Spinal cord (tissue), 10 donors: ENCODE data around the gene SRSF2. TPM values are rescaled to one million over a fixed set of nuclear protein-coding genes. Genes with fewer than 3 reads are reported as not detected.

Experiments
- DNase-seq, 6 donors: peaks; one replicate each; pipeline versions ENCODE4 v3.0.0 to v3.0.0-alpha.2; 2013 to 2015; ENCODE audit warnings: low spot score in 6 of 6, low read depth in 4 of 6
- H3K27ac ChIP-seq: one replicate; pipeline ENCODE4 v1.5.1; 2013; ENCODE audit warnings: low read depth, low read length, control low read depth
- H3K27me3 ChIP-seq: one replicate; pipeline ENCODE4 v1.6.1; 2013; ENCODE audit warnings: low read length; ENCODE audit not compliant: control insufficient read depth, insufficient read depth
- H3K36me3 ChIP-seq: one replicate; pipeline ENCODE4 v1.6.1; 2013; ENCODE audit warnings: low read length; ENCODE audit not compliant: control insufficient read depth, insufficient read depth
- H3K4me1 ChIP-seq: one replicate; pipeline ENCODE4 v1.6.1; 2013; ENCODE audit warnings: low read length; ENCODE audit not compliant: control insufficient read depth, insufficient read depth
- H3K4me3 ChIP-seq: one replicate; pipeline ENCODE4 v1.5.1; 2013; ENCODE audit warnings: low read depth, low read length, control low read depth
- H3K9me3 ChIP-seq: one replicate; pipeline ENCODE4 v1.6.1; 2013; ENCODE audit warnings: low read length; ENCODE audit not compliant: control insufficient read depth, insufficient read depth
- WGBS: methylation state at CpG from one replicate; pipeline ENCODE4 v1.1.5; 2013; ENCODE audit warnings: missing lambda C conversion rate; ENCODE audit not compliant: insufficient coverage; 5-methylcytosine and 5-hydroxymethylcytosine counted together
- polyA plus RNA-seq, 2 donors: library from polyadenylated mRNA; unstranded; fragments of 120-200 nt; gene quantifications; one replicate each; pipeline ENCODE4 v1.2.1, GENCODE V29; 2013; ENCODE audit not compliant: insufficient read length in 2 of 2
- small RNA-seq: library from RNA; depleted of rRNA; stranded (forward); fragments of <200 nt; gene quantifications from one replicate; pipeline ENCODE3, GENCODE V24; 2014; ENCODE audit warnings: low replicate concordance
- total RNA-seq, 2 donors: library from RNA; depleted of rRNA in 1 of 2; stranded (reverse); fragments of 120-200 nt in 1 of 2; fragments of >200 nt in 1 of 2; gene quantifications; one replicate each; pipeline versions ENCODE4 v1.2.3 to v1.2.4, GENCODE V29; 2013 to 2014
- donor health status: healthy.

SRSF2 gene
- total and polyA plus RNA-seq, 4 donors: 78.3 to 268 (median 213) TPM

DNA sequence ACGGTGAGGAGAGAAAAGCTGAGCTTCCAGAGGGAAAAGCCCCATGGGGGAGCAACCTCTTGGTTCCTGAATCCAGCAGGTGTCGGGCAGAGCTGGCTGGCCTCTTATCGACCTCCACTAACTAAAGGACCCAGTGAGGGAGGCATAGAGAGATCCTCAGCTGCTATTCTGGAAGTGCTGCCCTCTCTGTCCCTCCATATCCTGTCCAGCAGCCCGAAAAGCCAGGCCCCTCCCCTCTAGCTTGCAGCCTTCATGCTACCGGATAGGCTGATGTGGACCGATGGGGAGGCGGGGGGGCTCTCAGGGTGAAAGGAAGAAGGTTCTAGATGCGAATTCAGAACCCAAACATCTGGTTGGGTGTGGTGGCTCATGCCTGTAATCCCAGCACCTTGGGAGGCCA is 51.3 kb downstream of the SRSF2 start:
- DNase-seq: no peak
- 86% methylated on average over 6 of the region's 8 CpGs for WGBS
- Histone ChIP-seq H3K27me3 (no peaks in the 10 kb centered on the region), H3K36me3 (peaks cover 66% of the 10 kb centered on the region), H3K4me1 (peaks cover 67% of the 10 kb centered on the region), H3K9me3 (no peaks in the 10 kb centered on the region), H3K4me3 (no peak overlapping the region), H3K27ac (no peak overlapping the region)

GRCh38 chr17:76685366-76685765 is 51.8 kb downstream of the SRSF2 start:
- DNase-seq: no peak
- no peak overlapping the region for H3K27ac ChIP-seq
- no peaks in the 10 kb centered on the region for H3K9me3 ChIP-seq
- peaks cover 66% of the 10 kb centered on the region for H3K4me1 ChIP-seq
- WGBS: 88% methylated on average over 12 of the region's 12 CpGs
- H3K36me3 ChIP-seq: peaks cover 66% of the 10 kb centered on the region
- H3K4me3 ChIP-seq: no peak overlapping the region
- H3K27me3 ChIP-seq: no peaks in the 10 kb centered on the region

DNA sequence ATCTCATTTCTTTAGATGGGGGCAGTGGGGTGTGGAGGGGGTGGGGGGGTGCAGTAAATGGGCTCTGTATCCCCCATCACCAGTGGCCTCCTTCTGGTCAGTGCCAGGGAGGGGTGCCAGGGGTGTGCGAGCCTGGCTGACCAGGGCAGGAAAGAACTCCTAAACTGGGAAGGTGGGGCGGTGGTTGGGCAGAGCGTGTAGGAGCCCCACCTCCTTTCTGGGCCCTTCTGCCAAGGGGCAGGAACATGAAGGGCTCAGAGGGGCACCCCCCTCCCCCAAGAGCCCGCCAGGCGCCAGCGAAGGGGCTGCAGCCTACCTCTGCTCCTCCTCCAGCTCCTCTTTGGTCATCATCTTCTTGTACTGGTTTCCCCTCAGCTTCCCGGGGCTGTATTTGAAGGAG is 52.4 kb downstream of the SRSF2 start:
- H3K27ac ChIP-seq: no peak overlapping the region
- peaks cover 66% of the 10 kb centered on the region for H3K36me3 ChIP-seq
- no peaks in the 10 kb centered on the region for H3K9me3 ChIP-seq
- DNase-seq: no peak
- no peak overlapping the region for H3K4me3 ChIP-seq
- 95% methylated on average over 6 of the region's 7 CpGs for WGBS
- no peaks in the 10 kb centered on the region for H3K27me3 ChIP-seq
- peaks cover 66% of the 10 kb centered on the region for H3K4me1 ChIP-seq

Small RNAs within 50 kb of the gene (small RNA-seq; reads per million reads assigned to genes)
- not detected for gene AC005837.3
- gene RF02271: not detected
- not detected for gene RNU6-97P
- 3.0 reads per million, percentile 93 among the genes with 10 or more reads in this experiment for gene RNY4P36

Other genes with a start within 250 kb of the SRSF2 start
- gene RHBDF2, start 235.9 kb downstream of the SRSF2 start, total RNA-seq: 1 to 10 TPM; 6.3 to 7.1 TPM
- 10 to 100 TPM; 10.6 to 10.9 TPM for gene RHBDF2, start 235.9 kb downstream of the SRSF2 start, polyA plus RNA-seq
- 10 to 100 TPM in 1 of 2 donors, 1 to 10 TPM in 1; 9.0 to 14.3 TPM for gene CYGB, start 199.6 kb downstream of the SRSF2 start, total RNA-seq
- 10 to 100 TPM; 34.1 to 34.4 TPM for gene CYGB, start 199.6 kb downstream of the SRSF2 start, polyA plus RNA-seq
- 1 to 10 TPM; 4.0 to 8.9 TPM for gene PRCD, start 197.3 kb downstream of the SRSF2 start, total RNA-seq
- 10 to 100 TPM in 1 of 2 donors, 1 to 10 TPM in 1; 9.8 to 11.8 TPM for gene PRCD, start 197.3 kb downstream of the SRSF2 start, polyA plus RNA-seq
- 10 to 100 TPM; 26.0 to 29.1 TPM for gene ST6GALNAC2, start 151.5 kb downstream of the SRSF2 start, total RNA-seq
- 10 to 100 TPM in 1 of 2 donors, 1 to 10 TPM in 1; 8.0 to 20.4 TPM for gene ST6GALNAC2, start 151.5 kb downstream of the SRSF2 start, polyA plus RNA-seq
- 1 to 10 TPM; 1.2 to 3.3 TPM for gene ST6GALNAC1, start 93.6 kb downstream of the SRSF2 start, total RNA-seq
- gene ST6GALNAC1, start 93.6 kb downstream of the SRSF2 start, polyA plus RNA-seq: 1 to 10 TPM; 4.6 TPM
- gene MXRA7, start 26.4 kb downstream of the SRSF2 start, total RNA-seq: 100 to 1,000 TPM; 136 to 167 TPM
- gene MXRA7, start 26.4 kb downstream of the SRSF2 start, polyA plus RNA-seq: 100 to 1,000 TPM; 154 to 173 TPM
- gene JMJD6, start 10.7 kb downstream of the SRSF2 start, total RNA-seq: 10 to 100 TPM; 15.4 to 16.4 TPM
- 10 to 100 TPM; 18.6 to 26.2 TPM for gene JMJD6, start 10.7 kb downstream of the SRSF2 start, polyA plus RNA-seq
- gene METTL23, start 10.5 kb downstream of the SRSF2 start, total RNA-seq: 10 to 100 TPM; 17.5 to 30.2 TPM
- gene METTL23, start 10.5 kb downstream of the SRSF2 start, polyA plus RNA-seq: 10 to 100 TPM; 25.9 to 28.2 TPM
- 10 to 100 TPM; 37.1 to 72.9 TPM for gene MFSD11, start 788 bp upstream of the SRSF2 start, total RNA-seq
- 10 to 100 TPM; 28.9 to 45.5 TPM for gene MFSD11, start 788 bp upstream of the SRSF2 start, polyA plus RNA-seq
- gene MGAT5B, start 131.1 kb upstream of the SRSF2 start, total RNA-seq: 10 to 100 TPM in 1 of 2 donors, 1 to 10 TPM in 1; 6.9 to 18.1 TPM
- 10 to 100 TPM; 65.0 to 80.5 TPM for gene MGAT5B, start 131.1 kb upstream of the SRSF2 start, polyA plus RNA-seq